OCI-LY7 (cell line): ENCODE data around the gene COX7A2.

Experiments
- CTCF ChIP-seq: fragments of 200-600 bp; sonication (generic); conservative IDR thresholded peaks from 2 replicates; pipeline ENCODE4 v1.5.1; 2014; ENCODE audit warnings: mild to moderate bottlenecking, antibody characterized with exemption, low read length, moderate library complexity, mixed read lengths
- EZH2phosphoT487 ChIP-seq: fragments of 200-600 bp; sonication (generic); IDR thresholded peaks from 2 replicates; pipeline ENCODE4 v1.6.1; 2018; ENCODE audit warnings: low read depth, borderline replicate concordance, mild to moderate bottlenecking, mixed run types, antibody characterized with exemption, low read length, moderate library complexity, mixed read lengths

DNA sequence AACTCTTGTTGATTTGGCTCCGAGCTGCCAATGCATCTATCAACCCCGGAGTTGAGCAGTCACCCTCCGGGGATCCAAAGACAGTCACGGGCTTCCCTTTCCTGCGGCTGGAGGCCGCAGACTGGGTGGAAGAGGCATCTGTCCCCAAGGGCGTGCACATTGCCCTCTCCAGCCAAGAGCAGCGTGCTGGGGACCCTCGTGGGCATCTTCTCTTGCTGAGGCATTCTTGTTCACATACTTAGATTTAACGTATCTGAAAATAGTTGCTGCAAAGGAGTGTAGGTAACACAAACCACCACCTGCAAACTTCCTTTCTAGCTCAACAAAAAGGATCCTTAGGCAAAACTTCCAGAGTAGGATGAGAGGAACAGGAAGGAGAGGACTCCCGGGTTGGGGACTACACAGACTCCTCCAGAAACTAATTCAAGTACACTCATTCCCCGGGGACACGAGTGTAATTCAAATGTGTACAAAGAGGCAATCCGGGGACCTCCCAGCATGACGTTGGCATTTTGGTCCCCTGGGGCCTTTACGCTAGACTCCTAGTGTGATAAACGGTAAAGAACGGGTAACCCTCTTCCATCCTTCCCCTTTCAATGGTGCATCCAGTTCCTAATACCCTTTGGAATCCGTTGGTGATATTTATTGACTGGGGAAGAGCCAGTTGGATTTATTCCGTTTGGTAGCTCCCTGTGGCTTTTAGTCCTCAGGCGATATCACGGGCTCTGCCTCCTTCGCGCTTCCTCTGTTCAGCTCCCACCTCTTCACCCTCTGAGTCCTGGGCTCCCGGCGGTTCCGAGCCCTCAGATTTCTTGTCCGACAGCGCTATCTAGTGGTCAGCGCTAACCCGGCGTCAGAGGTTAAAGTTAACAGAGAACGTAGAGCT, 35.1 kb downstream of the COX7A2 start:
- peak; percentile 97 for TF ChIP-seq CTCF
- TF ChIP-seq EZH2phosphoT487: no peak
